ENCODE measurements around the gene ROBO3.

DNA sequence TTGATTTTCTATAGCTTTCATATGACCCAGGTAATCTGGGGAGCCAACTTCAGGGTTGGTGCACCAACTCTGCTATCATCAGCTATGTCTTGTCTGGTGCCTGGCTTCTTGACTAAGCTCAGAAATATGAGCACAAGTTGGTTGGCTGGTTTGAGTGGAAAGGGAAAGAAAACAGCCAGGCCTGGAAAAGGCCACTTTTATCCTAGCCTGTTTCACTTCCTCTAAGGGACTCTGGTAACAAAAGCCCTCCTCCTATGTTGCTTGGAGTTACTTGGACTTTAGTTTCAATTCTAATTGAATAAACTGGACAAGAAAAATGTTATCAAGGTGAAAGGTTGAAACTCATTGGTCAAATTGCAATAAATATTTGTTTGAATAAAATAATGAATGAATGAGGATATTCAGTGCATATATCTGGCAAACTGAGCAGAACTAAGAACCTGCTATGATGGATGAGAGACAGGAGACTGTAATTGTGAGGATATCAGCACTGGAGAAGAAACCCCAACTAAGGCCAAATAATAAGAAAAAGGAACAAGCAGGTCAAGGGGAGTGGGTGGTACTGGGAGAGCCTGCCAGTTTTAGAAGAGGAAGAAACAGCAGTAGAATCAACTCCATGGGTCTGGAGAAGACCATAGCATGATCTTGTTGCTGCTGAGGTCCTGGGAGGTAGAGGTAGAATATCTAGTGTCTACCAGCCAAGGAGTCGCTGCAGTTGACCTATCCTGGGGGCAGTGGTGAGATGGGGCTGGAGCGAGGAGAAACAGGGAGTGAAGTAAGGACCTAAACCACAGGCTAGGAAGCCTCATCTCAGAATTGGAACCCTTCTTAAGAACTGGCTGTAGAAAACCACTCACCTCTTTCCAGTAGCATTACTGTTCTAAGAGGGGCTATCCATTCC lies 24.2 kb downstream of the ROBO3 start:
- TF ChIP-seq REST (IDR thresholded peaks at IDR 0.05; ENCODE audit: insufficient read depth in 1 of 2, low read depth in 2 of 2, low read length in 2 of 2) (no peak), POLR2AphosphoS5 (IDR thresholded peaks at IDR 0.05; ENCODE audit: low read depth, low read length) (no peak), SIN3A (IDR thresholded peaks at IDR 0.05; ENCODE audit: borderline replicate concordance, insufficient read depth, low read length) (no peak), TAF1 (IDR thresholded peaks at IDR 0.05; ENCODE audit: borderline replicate concordance, insufficient read depth, low read length) (no peak)
